GM23248 (cell line): Measurements from ENCODE around the gene ECT2L. TPM values are rescaled to one million over a fixed set of nuclear protein-coding genes. Genes with fewer than 3 reads are reported as not detected.

ENCODE experiments used
- DNase-seq: peaks from one replicate; pipeline ENCODE4 v3.0.0-alpha.2; 2015
- H2AFZ ChIP-seq: fragments of 200-600 bp; sonication (generic); 2 replicates; pipeline ENCODE4 v1.6.1; 2016; ENCODE audit warnings: antibody characterized with exemption
- H3F3A ChIP-seq: fragments of 200-600 bp; sonication (generic); 2 replicates; pipeline ENCODE4 v1.6.1; 2016; ENCODE audit warnings: mild to moderate bottlenecking, antibody characterized with exemption, mixed run types; ENCODE audit not compliant: insufficient read depth
- H3K27ac ChIP-seq: fragments of 200-600 bp; sonication (generic); 2 replicates; pipeline ENCODE4 v1.5.1; 2016; ENCODE audit warnings: mild to moderate bottlenecking
- H3K27me3 ChIP-seq: fragments of 200-600 bp; sonication (generic); replicated peaks from 2 replicates; pipeline ENCODE4 v1.6.1; 2016; ENCODE audit warnings: mild to moderate bottlenecking; ENCODE audit not compliant: insufficient read depth
- H3K36me3 ChIP-seq: fragments of 200-600 bp; sonication (generic); 2 replicates; pipeline ENCODE4 v1.6.1; 2016; ENCODE audit warnings: low read depth, mild to moderate bottlenecking
- H3K4me1 ChIP-seq: fragments of 200-600 bp; sonication (generic); 2 replicates; pipeline ENCODE4 v1.6.1; 2016; ENCODE audit warnings: mild to moderate bottlenecking; ENCODE audit not compliant: insufficient read depth
- H3K4me2 ChIP-seq: fragments of 200-600 bp; sonication (generic); one replicate; pipeline ENCODE4 v1.6.1; 2016; ENCODE audit warnings: mild to moderate bottlenecking; ENCODE audit not compliant: unreplicated experiment
- H3K4me3 ChIP-seq: fragments of 200-600 bp; sonication (generic); 2 replicates; pipeline ENCODE4 v1.5.1; 2016; ENCODE audit warnings: mild to moderate bottlenecking
- H3K79me2 ChIP-seq: fragments of 200-600 bp; sonication (generic); 2 replicates; pipeline ENCODE4 v1.6.1; 2016; ENCODE audit warnings: mild to moderate bottlenecking; ENCODE audit not compliant: insufficient read depth
- H3K9ac ChIP-seq: fragments of 200-600 bp; sonication (generic); 2 replicates; pipeline ENCODE4 v1.6.1; 2016; ENCODE audit warnings: mild to moderate bottlenecking
- H3K9me2 ChIP-seq: fragments of 200-600 bp; sonication (generic); 2 replicates; pipeline ENCODE4 v1.6.1; 2016; ENCODE audit warnings: mixed run types, mild to moderate bottlenecking, moderate library complexity; ENCODE audit not compliant: insufficient read depth
- H3K9me3 ChIP-seq: fragments of 200-600 bp; sonication (generic); one replicate; pipeline ENCODE4 v1.6.1; 2017; ENCODE audit warnings: low read depth
- H4K20me1 ChIP-seq: fragments of 200-600 bp; sonication (generic); 2 replicates; pipeline ENCODE4 v1.6.0; 2016; ENCODE audit not compliant: insufficient read depth
- EZH2 ChIP-seq: fragments of 200-600 bp; sonication (generic); IDR thresholded peaks from 2 replicates; pipeline ENCODE4 v1.6.1; 2018; ENCODE audit warnings: antibody characterized with exemption, mild to moderate bottlenecking; ENCODE audit not compliant: insufficient read depth, poor library complexity, severe bottlenecking
- EZH2phosphoT487 ChIP-seq: fragments of 200-600 bp; sonication (generic); IDR thresholded peaks from 2 replicates; pipeline ENCODE4 v1.6.1; 2018; ENCODE audit warnings: antibody characterized with exemption, moderate library complexity, mild to moderate bottlenecking, low read depth; ENCODE audit not compliant: insufficient read depth
- WGBS, 2 experiments: methylation state at CpG; one replicate each; pipeline ENCODE4 v1.1.6; 2015 to 2017; ENCODE audit warnings: low lambda C conversion rate in 2 of 2, low coverage in 1 of 2; ENCODE audit errors: missing lambda C conversion rate in 2 of 2; 5-methylcytosine and 5-hydroxymethylcytosine counted together
- in situ Hi-C: fragments of 300-500 bp; cut with MboI; formaldehyde crosslinking; loops from 2 replicates; pipeline ENCODE4 v1.15.0; 2020
- polyA plus RNA-seq: library from polyadenylated mRNA; unstranded; fragments of >200 nt; fragmentation: Nextera tagmentation; extraction: Ambion mirVana; gene quantifications from 2 replicates; pipeline ENCODE4 v1.2.1, GENCODE V29; 2016
- total RNA-seq: library from RNA; depleted of rRNA; stranded (reverse); fragments of >200 nt; shearing (Covaris generic); gene quantifications from 2 replicates; pipeline ENCODE4 v1.2.3, GENCODE V29; 2014

Gene ECT2L
- total and polyA plus RNA-seq, 2 experiments from 2014 or later, result not detected

- DNase-seq, result no peak
- H3K9me2 ChIP-seq, result no peaks in the 10 kb centered on the region
- no peaks in the 10 kb centered on the region for H3K4me1 ChIP-seq
- no peaks in the 10 kb centered on the region for H3K27me3 ChIP-seq
- H3K4me3 ChIP-seq, result no peak overlapping the region
- H3K79me2 ChIP-seq, result no peaks in the 10 kb centered on the region
- no peaks in the 10 kb centered on the region for H3F3A ChIP-seq
- in situ Hi-C loops, result no loop called here
- no peaks in the 10 kb centered on the region for H3K36me3 ChIP-seq
- H4K20me1 ChIP-seq, result no peaks in the 10 kb centered on the region
- TF ChIP-seq EZH2phosphoT487, result no peak
- TF ChIP-seq EZH2, result no peak
- 34 to 35% methylated on average over 9 of the region's 9 CpGs for WGBS, 2 experiments
- no peak overlapping the region for H2AFZ ChIP-seq
- no peak overlapping the region for H3K9ac ChIP-seq
- no peak overlapping the region for H3K27ac ChIP-seq
- no peaks in the 10 kb centered on the region for H3K9me3 ChIP-seq
- no peak overlapping the region for H3K4me2 ChIP-seq
Measured at GRCh38 chr6:138863321-138863720, 67.4 kb downstream of the ECT2L start.

GRCh38 chr6:138864343-138864890 is 68.5 kb downstream of the ECT2L start:
- no peak for DNase-seq
- no peaks in the 10 kb centered on the region for H3K9me3 ChIP-seq
- no peak overlapping the region for H3K4me2 ChIP-seq
- no peaks in the 10 kb centered on the region for H3K9me2 ChIP-seq
- no peaks in the 10 kb centered on the region for H3K36me3 ChIP-seq
- H3K4me3 ChIP-seq, result no peak overlapping the region
- no peaks in the 10 kb centered on the region for H3F3A ChIP-seq
- H3K79me2 ChIP-seq, result no peaks in the 10 kb centered on the region
- WGBS, 2 experiments, result 82% methylated on average over 6 of the region's 6 CpGs
- H3K27me3 ChIP-seq, result no peaks in the 10 kb centered on the region
- H2AFZ ChIP-seq, result no peak overlapping the region
- TF ChIP-seq EZH2, result no peak
- TF ChIP-seq EZH2phosphoT487, result no peak
- no peaks in the 10 kb centered on the region for H3K4me1 ChIP-seq
- H3K27ac ChIP-seq, result no peak overlapping the region
- no peak overlapping the region for H3K9ac ChIP-seq
- in situ Hi-C loops, result no loop called here
- H4K20me1 ChIP-seq, result no peaks in the 10 kb centered on the region

GRCh38 chr6:138865480-138866109 is 69.7 kb downstream of the ECT2L start:
- Histone ChIP-seq H3K27me3 (no peaks in the 10 kb centered on the region), H3K36me3 (no peaks in the 10 kb centered on the region), H4K20me1 (no peaks in the 10 kb centered on the region), H2AFZ (no peak overlapping the region), H3K9me3 (no peaks in the 10 kb centered on the region), H3K4me2 (no peak overlapping the region), H3F3A (no peaks in the 10 kb centered on the region), H3K4me3 (no peak overlapping the region), H3K27ac (no peak overlapping the region), H3K9me2 (no peaks in the 10 kb centered on the region), H3K4me1 (no peaks in the 10 kb centered on the region), H3K9ac (no peak overlapping the region), H3K79me2 (no peaks in the 10 kb centered on the region)
- in situ Hi-C loops, result no loop called here
- WGBS, 2 experiments, result 81% methylated on average over 6 of the region's 6 CpGs
- TF ChIP-seq EZH2phosphoT487 (no peak), EZH2 (no peak)
- no peak for DNase-seq

- Histone ChIP-seq H3K4me3 (no peak overlapping the region), H3K27ac (no peak overlapping the region), H4K20me1 (no peaks in the 10 kb centered on the region), H3K9ac (no peak overlapping the region), H3K4me2 (no peak overlapping the region), H3K27me3 (no peaks in the 10 kb centered on the region), H3K79me2 (no peaks in the 10 kb centered on the region), H3K9me3 (no peaks in the 10 kb centered on the region), H3K36me3 (no peaks in the 10 kb centered on the region), H3K9me2 (no peaks in the 10 kb centered on the region), H3F3A (no peaks in the 10 kb centered on the region), H3K4me1 (no peaks in the 10 kb centered on the region), H2AFZ (no peak overlapping the region)
- TF ChIP-seq EZH2, result no peak
- TF ChIP-seq EZH2phosphoT487, result no peak
- no peak for DNase-seq
- in situ Hi-C loops, result no loop called here
Measured at GRCh38 chr6:138868181-138868580, 72.3 kb downstream of the ECT2L start.

- H3K9me2 ChIP-seq, result no peaks in the 10 kb centered on the region
- no peak overlapping the region for H3K4me2 ChIP-seq
- no peaks in the 10 kb centered on the region for H3K9me3 ChIP-seq
- TF ChIP-seq EZH2, result no peak
- TF ChIP-seq EZH2phosphoT487, result no peak
- no peak overlapping the region for H2AFZ ChIP-seq
- no peak for DNase-seq
- in situ Hi-C loops, result no loop called here
- H3K36me3 ChIP-seq, result no peaks in the 10 kb centered on the region
- H3K27me3 ChIP-seq, result no peaks in the 10 kb centered on the region
- H4K20me1 ChIP-seq, result no peaks in the 10 kb centered on the region
- no peak overlapping the region for H3K27ac ChIP-seq
- no peaks in the 10 kb centered on the region for H3F3A ChIP-seq
- H3K79me2 ChIP-seq, result no peaks in the 10 kb centered on the region
- no peaks in the 10 kb centered on the region for H3K4me1 ChIP-seq
- 88 to 91% methylated on average over 4 of the region's 4 CpGs for WGBS, 2 experiments
- H3K9ac ChIP-seq, result no peak overlapping the region
- H3K4me3 ChIP-seq, result no peak overlapping the region
Measured at GRCh38 chr6:138869398-138869797, 73.5 kb downstream of the ECT2L start.
